Smooth muscle cell of the umbilical artery (primary cell): Measurements from ENCODE around the gene TBKBP1. TPM values are rescaled to one million over a fixed set of nuclear protein-coding genes. Genes with fewer than 3 reads are reported as not detected.

Experiments used
- total RNA-seq: library from RNA; depleted of rRNA; stranded (reverse); fragments of >200 nt; gene quantifications from 2 replicates; pipeline ENCODE4 v1.2.3, GENCODE V29; 2014

The TBKBP1 gene, protein sequence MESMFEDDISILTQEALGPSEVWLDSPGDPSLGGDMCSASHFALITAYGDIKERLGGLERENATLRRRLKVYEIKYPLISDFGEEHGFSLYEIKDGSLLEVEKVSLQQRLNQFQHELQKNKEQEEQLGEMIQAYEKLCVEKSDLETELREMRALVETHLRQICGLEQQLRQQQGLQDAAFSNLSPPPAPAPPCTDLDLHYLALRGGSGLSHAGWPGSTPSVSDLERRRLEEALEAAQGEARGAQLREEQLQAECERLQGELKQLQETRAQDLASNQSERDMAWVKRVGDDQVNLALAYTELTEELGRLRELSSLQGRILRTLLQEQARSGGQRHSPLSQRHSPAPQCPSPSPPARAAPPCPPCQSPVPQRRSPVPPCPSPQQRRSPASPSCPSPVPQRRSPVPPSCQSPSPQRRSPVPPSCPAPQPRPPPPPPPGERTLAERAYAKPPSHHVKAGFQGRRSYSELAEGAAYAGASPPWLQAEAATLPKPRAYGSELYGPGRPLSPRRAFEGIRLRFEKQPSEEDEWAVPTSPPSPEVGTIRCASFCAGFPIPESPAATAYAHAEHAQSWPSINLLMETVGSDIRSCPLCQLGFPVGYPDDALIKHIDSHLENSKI
- 6.2 and 9.6 TPM in 2 replicates for total RNA-seq

DNA sequence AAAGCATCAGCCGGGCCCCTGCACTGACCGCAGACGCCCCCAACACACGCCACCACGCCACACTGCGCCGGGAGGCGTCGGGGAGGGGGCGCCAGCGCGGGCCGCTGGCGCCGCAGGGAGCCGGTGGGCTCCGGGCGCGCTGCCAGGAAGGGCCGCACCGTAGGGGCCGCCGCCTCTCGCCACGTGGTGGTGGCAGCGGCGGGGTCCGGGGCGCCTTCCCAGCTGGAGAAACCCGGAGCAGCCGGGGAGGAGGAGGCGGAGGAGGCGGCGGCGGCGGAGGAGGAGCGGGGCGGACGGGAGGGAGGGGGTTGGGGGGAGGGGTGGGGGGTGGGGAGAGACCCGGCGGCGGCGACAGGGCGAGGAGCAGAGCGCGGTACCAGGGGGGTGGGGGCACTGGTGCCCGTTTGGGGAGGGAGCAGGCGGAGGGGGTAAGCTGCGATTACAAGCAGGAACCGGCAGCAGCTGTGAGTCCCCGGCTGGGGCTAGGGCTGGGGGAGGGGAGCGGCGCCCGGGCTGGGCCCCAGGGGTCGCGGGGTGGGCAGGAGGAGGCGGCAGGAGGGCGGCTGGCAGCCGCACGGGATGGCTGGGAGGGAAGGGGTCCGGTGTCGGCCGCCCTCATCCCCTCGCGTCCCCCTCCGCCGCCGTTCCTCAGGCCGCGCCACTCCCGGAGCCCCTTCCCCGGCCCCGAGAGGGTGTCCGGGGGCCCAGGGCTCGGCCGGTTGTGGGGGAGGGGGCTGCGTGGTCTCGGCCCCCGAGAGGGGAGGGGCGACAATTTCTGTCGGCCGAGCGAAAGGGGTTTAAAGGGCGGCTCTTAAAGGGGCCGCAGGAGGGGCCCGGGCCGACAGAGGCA is at the start of gene TBKBP1:
TSS of gene TBKBP1 (plus strand) at position 431 of the 850 bp plus-strand sequence. CDS start 1,952 bp downstream, outside the sequence.

GRCh38 chr17:47649153-47649971 is 44.6 kb upstream of the TBKBP1 start, which contains the start of gene KPNB1:
Gene KPNB1 (plus strand): TSS chr17:47649919. CDS start chr17:47650245, 326 bp downstream.

DNA sequence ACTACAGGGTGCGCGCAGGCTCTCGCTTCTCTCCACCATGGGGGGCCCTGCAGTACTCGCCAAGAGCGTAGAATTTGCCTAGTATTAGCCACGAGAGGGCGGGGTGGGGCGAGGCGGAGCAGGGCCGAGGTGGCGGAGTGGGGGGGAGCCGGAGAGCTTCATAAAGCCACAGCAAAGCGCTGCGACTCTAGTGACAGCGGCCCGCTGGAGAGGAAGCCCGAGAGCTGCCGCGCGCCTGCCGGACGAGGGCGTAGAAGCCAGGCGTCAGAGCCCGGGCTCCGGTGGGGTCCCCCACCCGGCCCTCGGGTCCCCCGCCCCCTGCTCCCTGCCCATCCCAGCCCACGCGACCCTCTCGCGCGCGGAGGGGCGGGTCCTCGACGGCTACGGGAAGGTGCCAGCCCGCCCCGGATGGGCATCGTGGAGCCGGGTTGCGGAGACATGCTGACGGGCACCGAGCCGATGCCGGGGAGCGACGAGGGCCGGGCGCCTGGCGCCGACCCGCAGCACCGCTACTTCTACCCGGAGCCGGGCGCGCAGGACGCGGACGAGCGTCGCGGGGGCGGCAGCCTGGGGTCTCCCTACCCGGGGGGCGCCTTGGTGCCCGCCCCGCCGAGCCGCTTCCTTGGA is 39.2 kb downstream of the TBKBP1 start, which contains the start of gene TBX21:
TSS of gene TBX21 (plus strand) at position 190 of the 627 bp plus-strand sequence. CDS start at position 409, 219 bp downstream.

Other genes with a start within 250 kb of the TBKBP1 start
- gene NPEPPS, start 163.1 kb upstream of the TBKBP1 start, total RNA-seq, result 124 and 181 TPM in 2 replicates
- gene KPNB1, start 44.2 kb upstream of the TBKBP1 start, total RNA-seq, result 369 and 570 TPM in 2 replicates
- gene TBX21, start 39.1 kb downstream of the TBKBP1 start, total RNA-seq, result not detected in 2 replicates
- 9.5 and 14.5 TPM in 2 replicates for gene OSBPL7, start 127.6 kb downstream of the TBKBP1 start, total RNA-seq
- 10.4 and 19.5 TPM in 2 replicates for gene MRPL10, start 137.4 kb downstream of the TBKBP1 start, total RNA-seq
- 0.09 TPM in 1 of 2 replicates, not detected in the other for gene LRRC46, start 137.5 kb downstream of the TBKBP1 start, total RNA-seq
- 32.2 and 52.6 TPM in 2 replicates for gene SCRN2, start 147.1 kb downstream of the TBKBP1 start, total RNA-seq
- 0.09 and 0.30 TPM in 2 replicates for gene SP6, start 157.0 kb downstream of the TBKBP1 start, total RNA-seq
- gene SP2, start 202.1 kb downstream of the TBKBP1 start, total RNA-seq, result 0.89 and 1.4 TPM in 2 replicates
- gene PNPO, start 247.4 kb downstream of the TBKBP1 start, total RNA-seq, result 35.0 and 39.2 TPM in 2 replicates